DOHH2 (cell line): ENCODE data around the gene PORCN.

Source experiments
- CTCF ChIP-seq: fragments of 200-600 bp; sonication (generic); IDR thresholded peaks from one replicate; pipeline ENCODE4 v1.5.1; 2014; ENCODE audit warnings: antibody characterized with exemption, mild to moderate bottlenecking, low read depth, low read length; ENCODE audit not compliant: poor library complexity, severe bottlenecking
- EZH2phosphoT487 ChIP-seq: fragments of 200-600 bp; sonication (generic); IDR thresholded peaks from 2 replicates; pipeline ENCODE4 v1.6.1; 2017; ENCODE audit warnings: borderline replicate concordance, mild to moderate bottlenecking, antibody characterized with exemption, low read length, moderate library complexity, mixed read lengths

GRCh38 chrX:48489892-48490291, 18.9 kb upstream of the PORCN start:
- TF ChIP-seq CTCF = no peak
- TF ChIP-seq EZH2phosphoT487 = no peak
